Measurements from ENCODE around the gene STK10. TPM values are rescaled to one million over a fixed set of nuclear protein-coding genes. Genes with fewer than 3 reads are reported as not detected.

STK10 gene
- total and polyA plus RNA-seq, 12 donors = 5.5 to 39.1 (median 19.0) TPM

DNA sequence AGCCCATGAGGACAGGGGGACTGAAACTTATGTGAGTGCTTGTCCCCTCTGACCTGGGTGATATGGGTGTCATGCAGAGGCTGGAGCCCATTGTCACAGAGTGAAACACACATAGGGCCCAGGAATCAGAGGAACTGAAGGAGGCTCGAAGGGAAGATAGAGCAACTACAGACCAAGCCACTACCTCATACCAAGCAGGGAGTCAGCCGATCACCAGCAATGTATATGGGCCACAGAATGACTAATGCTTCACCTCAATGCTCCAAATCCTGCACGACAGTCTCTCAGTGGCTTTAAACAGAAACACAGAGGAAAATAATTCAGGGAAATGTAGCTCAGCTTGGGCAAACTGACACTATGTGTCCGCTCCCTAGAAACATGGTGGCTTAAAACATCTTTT lies 172.7 kb downstream of the STK10 start:
- intact Hi-C loops (cut with DNase I) = no loop called here
- H3K27me3 ChIP-seq = no peaks in the 10 kb centered on the region
- H3K9me3 ChIP-seq (replicated peaks in 1 of 3) = no peaks in the 10 kb centered on the region
- no peak overlapping the region for H3K27ac ChIP-seq
- H3K4me3 ChIP-seq = no peak overlapping the region
- WGBS, 4 donors = 79 to 87% (median 85%) methylated on average over 4 of the region's 4 CpGs
- no peaks in the 10 kb centered on the region for H3K4me1 ChIP-seq (replicated peaks in 1 of 2)
- H3K36me3 ChIP-seq (replicated peaks in 1 of 2) = no peaks in the 10 kb centered on the region
- TF ChIP-seq POLR2A (IDR thresholded peaks at IDR 0.05) = no peak
- TF ChIP-seq, protein P1, sequence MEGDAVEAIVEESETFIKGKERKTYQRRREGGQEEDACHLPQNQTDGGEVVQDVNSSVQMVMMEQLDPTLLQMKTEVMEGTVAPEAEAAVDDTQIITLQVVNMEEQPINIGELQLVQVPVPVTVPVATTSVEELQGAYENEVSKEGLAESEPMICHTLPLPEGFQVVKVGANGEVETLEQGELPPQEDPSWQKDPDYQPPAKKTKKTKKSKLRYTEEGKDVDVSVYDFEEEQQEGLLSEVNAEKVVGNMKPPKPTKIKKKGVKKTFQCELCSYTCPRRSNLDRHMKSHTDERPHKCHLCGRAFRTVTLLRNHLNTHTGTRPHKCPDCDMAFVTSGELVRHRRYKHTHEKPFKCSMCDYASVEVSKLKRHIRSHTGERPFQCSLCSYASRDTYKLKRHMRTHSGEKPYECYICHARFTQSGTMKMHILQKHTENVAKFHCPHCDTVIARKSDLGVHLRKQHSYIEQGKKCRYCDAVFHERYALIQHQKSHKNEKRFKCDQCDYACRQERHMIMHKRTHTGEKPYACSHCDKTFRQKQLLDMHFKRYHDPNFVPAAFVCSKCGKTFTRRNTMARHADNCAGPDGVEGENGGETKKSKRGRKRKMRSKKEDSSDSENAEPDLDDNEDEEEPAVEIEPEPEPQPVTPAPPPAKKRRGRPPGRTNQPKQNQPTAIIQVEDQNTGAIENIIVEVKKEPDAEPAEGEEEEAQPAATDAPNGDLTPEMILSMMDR (IDR thresholded peaks at IDR 0.05) = no peak
- no peak for DNase-seq

DNA sequence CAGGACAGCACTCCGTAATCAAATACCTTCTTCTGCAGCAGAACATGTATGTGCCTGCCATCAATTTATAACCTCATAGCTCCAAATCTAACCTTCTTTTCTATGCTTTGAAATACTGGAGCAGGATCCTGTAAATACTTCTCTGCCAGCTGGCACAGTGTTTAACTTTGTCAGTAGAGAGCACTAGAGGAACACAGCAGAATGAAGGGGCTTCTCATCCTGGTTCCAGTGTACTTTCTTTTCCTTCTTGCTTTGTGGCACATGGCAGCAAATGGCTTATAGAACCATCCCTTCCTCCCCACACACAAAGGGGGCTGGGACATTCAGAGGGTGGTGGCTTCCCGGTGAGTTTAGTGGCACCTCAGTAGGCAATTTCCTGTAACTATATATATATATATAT lies 177.7 kb downstream of the STK10 start:
- Histone ChIP-seq H3K27ac (no peak overlapping the region), H3K4me1 (replicated peaks in 1 of 2) (peaks cover 9 to 11% of the 10 kb centered on the region in 2 donors), H3K9me3 (replicated peaks in 1 of 3) (no peaks in the 10 kb centered on the region), H3K36me3 (replicated peaks in 1 of 2) (no peaks in the 10 kb centered on the region), H3K27me3 (no peaks in the 10 kb centered on the region), H3K4me3 (no peak overlapping the region)
- DNase-seq = no peak
- TF ChIP-seq, protein P1 (IDR thresholded peaks at IDR 0.05) = no peak
- no peak for TF ChIP-seq POLR2A (IDR thresholded peaks at IDR 0.05)
- intact Hi-C loops (cut with DNase I) = no loop called here
- 53 to 75% (median 65%) methylated on average over 2 of the region's 2 CpGs for WGBS, 4 donors

DNA sequence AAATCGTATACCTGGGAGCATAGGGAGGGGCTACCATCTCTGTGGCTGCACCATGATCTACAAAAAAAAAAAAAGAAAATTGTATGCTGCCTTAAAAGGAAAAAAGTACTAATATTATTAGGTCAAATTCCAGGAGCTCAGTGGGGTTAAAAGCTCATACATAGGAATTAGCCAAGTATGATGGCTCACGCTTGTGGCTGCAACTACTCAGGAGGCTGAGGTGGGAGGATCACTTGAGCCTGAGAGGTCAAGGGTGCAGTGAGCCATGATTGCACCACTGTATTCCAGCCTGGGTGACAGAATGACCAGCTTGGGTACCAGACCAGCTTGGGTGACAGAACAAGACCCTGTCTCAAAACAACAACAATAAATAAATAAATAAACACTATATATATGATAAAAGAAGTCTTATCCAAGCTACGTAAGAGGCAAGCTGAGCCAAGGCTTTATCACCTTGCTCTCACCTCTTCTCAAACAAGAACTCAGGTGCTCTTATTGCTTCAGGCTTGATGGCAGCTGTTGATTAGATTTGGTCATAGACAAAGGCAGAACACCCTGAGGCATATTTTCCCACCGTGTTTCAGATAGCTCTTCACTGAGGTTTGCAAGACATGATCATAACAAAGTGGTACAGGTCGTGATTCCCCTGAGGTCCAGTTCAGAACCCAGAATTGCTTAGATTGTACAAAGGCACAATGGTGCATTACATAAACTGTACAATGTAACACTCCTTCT lies 178.3 kb downstream of the STK10 start:
- peaks cover 15 to 17% of the 10 kb centered on the region in 2 donors for H3K4me1 ChIP-seq (replicated peaks in 1 of 2)
- TF ChIP-seq, protein P1 (IDR thresholded peaks at IDR 0.05) = no peak
- no peak for TF ChIP-seq POLR2A (IDR thresholded peaks at IDR 0.05)
- intact Hi-C loops (cut with DNase I) = loop anchor here in 1 of 2 donors (10.0 kb wide), 1 partner anchor 95 kb away; no protein-coding TSS in a partner anchor
- H3K4me3 ChIP-seq = no peak overlapping the region
- 71 to 78% (median 76%) methylated on average over 5 of the region's 5 CpGs for WGBS, 4 donors
- no peak overlapping the region for H3K27ac ChIP-seq
- H3K36me3 ChIP-seq (replicated peaks in 1 of 2) = no peaks in the 10 kb centered on the region
- no peak for DNase-seq
- H3K27me3 ChIP-seq = no peaks in the 10 kb centered on the region
- H3K9me3 ChIP-seq (replicated peaks in 1 of 3) = no peaks in the 10 kb centered on the region

DNA sequence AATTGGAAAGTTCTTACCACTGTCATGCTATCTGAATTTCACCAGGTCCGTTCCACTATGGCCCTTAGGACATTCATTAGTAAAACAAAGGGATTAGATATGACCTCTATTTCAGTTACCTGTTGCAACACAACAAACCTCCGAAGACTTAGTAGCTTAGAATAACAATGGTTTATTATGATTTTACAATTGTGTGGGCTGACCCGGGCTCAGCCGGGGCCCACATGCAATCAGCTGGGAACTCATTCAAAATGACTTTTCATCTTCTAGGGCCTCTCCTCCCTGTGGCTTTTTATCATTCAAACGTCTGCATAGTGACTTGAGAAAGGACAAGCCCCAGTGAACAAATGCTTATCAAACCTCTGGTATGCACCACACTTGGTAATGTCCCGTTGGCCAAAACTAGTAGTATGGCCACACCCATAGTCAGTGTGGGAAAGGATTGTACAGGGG lies 179.3 kb downstream of the STK10 start:
- DNase-seq = no peak
- Histone ChIP-seq H3K9me3 (replicated peaks in 1 of 3) (no peaks in the 10 kb centered on the region), H3K4me1 (replicated peaks in 1 of 2) (peaks cover 25 to 26% of the 10 kb centered on the region in 2 donors), H3K27ac (no peak overlapping the region), H3K27me3 (no peaks in the 10 kb centered on the region), H3K4me3 (no peak overlapping the region), H3K36me3 (replicated peaks in 1 of 2) (no peaks in the 10 kb centered on the region)
- 63 to 73% (median 69%) methylated on average over 6 of the region's 6 CpGs for WGBS, 4 donors
- TF ChIP-seq, protein P1 (IDR thresholded peaks at IDR 0.05) = no peak
- no peak for TF ChIP-seq POLR2A (IDR thresholded peaks at IDR 0.05)
- intact Hi-C loops (cut with DNase I) = loop anchor here in 1 of 2 donors (10.0 kb wide), 1 partner anchor 94 kb away; no protein-coding TSS in a partner anchor
